Neural cell (in vitro differentiated cells): Measurements from ENCODE around the gene DPH3. TPM values are rescaled to one million over a fixed set of nuclear protein-coding genes. Genes with fewer than 3 reads are reported as not detected.

Source experiments
- H2AFZ ChIP-seq: fragments of 200-600, 300-800 bp; sonication (generic), shearing (Covaris generic); 2 replicates; pipeline ENCODE4 v1.6.0; 2014; ENCODE audit warnings: low read depth, mild to moderate bottlenecking, antibody characterized with exemption, low read length, moderate library complexity
- H3F3A ChIP-seq: fragments of 200-600 bp; shearing (Covaris generic); 2 replicates; pipeline ENCODE4 v1.6.1; 2016; ENCODE audit warnings: mild to moderate bottlenecking, moderate library complexity, mixed read lengths, antibody characterized with exemption, low read length; ENCODE audit not compliant: insufficient read depth, poor library complexity, severe bottlenecking
- H3K27ac ChIP-seq: fragments of 200-600, 300-800 bp; sonication (generic), shearing (Covaris generic); 2 replicates; pipeline ENCODE4 v1.5.1; 2014; ENCODE audit warnings: mild to moderate bottlenecking, low read length, moderate library complexity
- H3K27me3 ChIP-seq: fragments of 300-800, 200-600 bp; sonication (generic), shearing (Covaris generic); 2 replicates; pipeline ENCODE4 v1.6.0; 2014; ENCODE audit warnings: mild to moderate bottlenecking, low read depth, low read length, moderate library complexity; ENCODE audit not compliant: insufficient read depth
- H3K36me3 ChIP-seq: fragments of 300-800, 200-600 bp; sonication (generic), shearing (Covaris generic); 2 replicates; pipeline ENCODE4 v1.5.1; 2014; ENCODE audit warnings: mild to moderate bottlenecking, antibody characterized with exemption, low read length, moderate library complexity; ENCODE audit not compliant: insufficient read depth
- H3K4me2 ChIP-seq: fragments of 300-800, 200-600 bp; sonication (generic), shearing (Covaris generic); 2 replicates; pipeline ENCODE4 v1.6.0; 2014; ENCODE audit warnings: mild to moderate bottlenecking, low read length
- H3K4me3 ChIP-seq: fragments of 300-800, 200-600 bp; sonication (generic), shearing (Covaris generic); 2 replicates; pipeline ENCODE4 v1.5.1; 2014; ENCODE audit warnings: mild to moderate bottlenecking, low read length, moderate library complexity
- H3K79me2 ChIP-seq: fragments of 200-600 bp; shearing (Covaris generic); replicated peaks from 2 replicates; pipeline ENCODE4 v1.6.0; 2014; ENCODE audit warnings: mild to moderate bottlenecking, low read length, moderate library complexity; ENCODE audit not compliant: insufficient read depth
- H3K9ac ChIP-seq: fragments of 300-800, 200-600 bp; sonication (generic), shearing (Covaris generic); 2 replicates; pipeline ENCODE4 v1.6.1; 2016; ENCODE audit warnings: mild to moderate bottlenecking, low read length, mixed read lengths
- H3K9me2 ChIP-seq: fragments of 200-600 bp; shearing (Covaris generic); 2 replicates; pipeline ENCODE4 v1.6.1; 2016; ENCODE audit warnings: mild to moderate bottlenecking, low read length, mixed read lengths; ENCODE audit not compliant: insufficient read depth
- H3K9me3 ChIP-seq: fragments of 200-600, 300-800 bp; sonication (generic), shearing (Covaris generic); 2 replicates; pipeline ENCODE4 v1.6.1; 2016; ENCODE audit warnings: mild to moderate bottlenecking, mixed run types, low read length, moderate library complexity, mixed read lengths
- H4K20me1 ChIP-seq: fragments of 200-600 bp; shearing (Covaris generic); 2 replicates; pipeline ENCODE4 v1.6.1; 2016; ENCODE audit warnings: mild to moderate bottlenecking, mixed run types; ENCODE audit not compliant: insufficient read depth
- CTCF ChIP-seq: fragments of 450-650 bp; IDR thresholded peaks from 2 replicates; pipeline ENCODE4 v1.5.1; 2014; ENCODE audit warnings: antibody characterized with exemption, mild to moderate bottlenecking, moderate library complexity; ENCODE audit not compliant: poor library complexity, severe bottlenecking
- EP300 ChIP-seq: fragments of 450-650 bp; conservative IDR thresholded peaks from 2 replicates; pipeline ENCODE4 v1.6.1; 2014; ENCODE audit warnings: antibody characterized with exemption, mild to moderate bottlenecking, moderate library complexity; ENCODE audit not compliant: poor library complexity, severe bottlenecking
- EZH2 ChIP-seq: fragments of 200-600, 300-800 bp; shearing (Covaris generic), sonication (generic); IDR thresholded peaks from 2 replicates; pipeline ENCODE4 v1.6.1; 2014; ENCODE audit warnings: antibody characterized with exemption, low read length, borderline replicate concordance, mild to moderate bottlenecking; ENCODE audit not compliant: insufficient read depth, poor library complexity, severe bottlenecking
- MXI1 ChIP-seq: fragments of 450-650 bp; conservative IDR thresholded peaks from 2 replicates; pipeline ENCODE4 v1.6.1; 2014; ENCODE audit warnings: antibody characterized with exemption, mild to moderate bottlenecking; ENCODE audit not compliant: poor library complexity, severe bottlenecking
- POLR2AphosphoS5 ChIP-seq: IDR thresholded peaks from 2 replicates; pipeline ENCODE4 v1.6.1; 2012
- RAD21 ChIP-seq: fragments of 450-650 bp; conservative IDR thresholded peaks from 2 replicates; pipeline ENCODE4 v1.6.1; 2014; ENCODE audit warnings: antibody characterized with exemption, mild to moderate bottlenecking, moderate library complexity
- REST ChIP-seq: IDR thresholded peaks from 2 replicates; pipeline ENCODE4 v1.6.1; 2012; ENCODE audit warnings: borderline replicate concordance
- SMC3 ChIP-seq: fragments of 450-650 bp; conservative IDR thresholded peaks from 2 replicates; pipeline ENCODE4 v1.6.1; 2014; ENCODE audit warnings: antibody characterized with exemption, mild to moderate bottlenecking, moderate library complexity; ENCODE audit not compliant: poor library complexity
- TAF1 ChIP-seq: IDR thresholded peaks from 2 replicates; pipeline ENCODE4 v1.6.1; 2012; ENCODE audit warnings: low read depth
- polyA plus RNA-seq: library from polyadenylated mRNA; depleted of rRNA; stranded (reverse); fragments of >200 nt; gene quantifications from 2 replicates; pipeline ENCODE4 v1.2.3, GENCODE V29; 2014

DPH3 gene
- polyA plus RNA-seq, 1 donor from 2014 or later = 38.5 TPM

- H3F3A ChIP-seq = no peaks in the 10 kb centered on the region
- H2AFZ ChIP-seq = peak overlapping the region; percentile 86
- no peaks in the 10 kb centered on the region for H3K79me2 ChIP-seq
- H3K27me3 ChIP-seq = no peaks in the 10 kb centered on the region
- H3K27ac ChIP-seq = peak overlapping the region; percentile 48
- no peak for TF ChIP-seq POLR2AphosphoS5
- peak; percentile 98 for TF ChIP-seq CTCF
- TF ChIP-seq MXI1 = peak; percentile 23
- TF ChIP-seq REST = no peak
- TF ChIP-seq SMC3 = peak; percentile 98
- TF ChIP-seq RAD21 = peak; percentile 96
- no peak for TF ChIP-seq TAF1
- TF ChIP-seq EZH2 = no peak
- peak; percentile 24 for TF ChIP-seq EP300
- no peaks in the 10 kb centered on the region for H3K9me2 ChIP-seq
- H3K4me3 ChIP-seq = no peak overlapping the region
- no peaks in the 10 kb centered on the region for H4K20me1 ChIP-seq
- H3K9ac ChIP-seq = peak overlapping the region; percentile 33
- no peaks in the 10 kb centered on the region for H3K36me3 ChIP-seq
- H3K4me2 ChIP-seq = no peak overlapping the region
- no peaks in the 10 kb centered on the region for H3K9me3 ChIP-seq
Observed at GRCh38 chr3:16247282-16248061, 17.3 kb downstream of the DPH3 start.

- Histone ChIP-seq H4K20me1 (no peaks in the 10 kb centered on the region), H3K4me2 (no peak overlapping the region), H2AFZ (no peak overlapping the region), H3K79me2 (no peaks in the 10 kb centered on the region), H3K9me3 (no peaks in the 10 kb centered on the region), H3K27me3 (no peaks in the 10 kb centered on the region), H3K9ac (no peak overlapping the region), H3K9me2 (no peaks in the 10 kb centered on the region), H3F3A (no peaks in the 10 kb centered on the region), H3K4me3 (no peak overlapping the region), H3K36me3 (no peaks in the 10 kb centered on the region), H3K27ac (no peak overlapping the region)
- no peak for TF ChIP-seq POLR2AphosphoS5
- no peak for TF ChIP-seq EZH2
- TF ChIP-seq CTCF = no peak
- TF ChIP-seq SMC3 = no peak
- TF ChIP-seq RAD21 = no peak
- TF ChIP-seq EP300 = no peak
- TF ChIP-seq TAF1 = no peak
- no peak for TF ChIP-seq REST
- TF ChIP-seq MXI1 = no peak
Observed at GRCh38 chr3:16245609-16246008, 19.1 kb downstream of the DPH3 start.
